HFFc6 (cell line): ENCODE data around the gene MTFP1. TPM values are rescaled to one million over a fixed set of nuclear protein-coding genes. Genes with fewer than 3 reads are reported as not detected.

ENCODE experiments used
- DNase-seq: peaks from one replicate; pipeline ENCODE4 v3.0.0-alpha.2; 2018
- H3K27ac Mint-ChIP-seq: 2 replicates; pipeline ENCODE4 v1.8.0; 2020; ENCODE audit warnings: mild to moderate bottlenecking, mixed read lengths
- H3K27me3 Mint-ChIP-seq: 2 replicates; pipeline ENCODE4 v1.8.0; 2021; ENCODE audit warnings: mild to moderate bottlenecking, moderate library complexity, mixed read lengths; ENCODE audit not compliant: insufficient read depth
- H3K36me3 Mint-ChIP-seq: 2 replicates; pipeline ENCODE4 v1.8.0; 2021; ENCODE audit warnings: low read depth, mixed read lengths
- H3K4me1 Mint-ChIP-seq: 2 replicates; pipeline ENCODE4 v1.8.0; 2020; ENCODE audit warnings: low read depth, mixed read lengths
- H3K4me3 Mint-ChIP-seq: 2 replicates; pipeline ENCODE4 v1.8.0; 2020; ENCODE audit warnings: mild to moderate bottlenecking, moderate library complexity, mixed read lengths
- H3K9me3 Mint-ChIP-seq: 2 replicates; pipeline ENCODE4 v1.8.0; 2020; ENCODE audit warnings: mild to moderate bottlenecking, mixed read lengths
- CTCF ChIP-seq: fragments of 200-600 bp; sonication (generic); IDR thresholded peaks from 2 replicates; pipeline ENCODE4 v1.5.0; 2021; ENCODE audit warnings: antibody characterized with exemption, mild to moderate bottlenecking
- total RNA-seq, 6 experiments: library from RNA; stranded (reverse); fragmentation: NEBNext Ultra II Directional; extraction: Animal tissue kit (Norgen Biotek cat#: 25700); gene quantifications; 2 replicates in 1 of 6; 3 replicates in 5 of 6; pipeline ENCODE4 v1.2.3, GENCODE V29; 2021

Gene MTFP1
- total RNA-seq, 6 experiments from 2014 or later, result 1.7 to 5.7 (median 4.1) TPM

- Mint-ChIP-seq H3K9me3 (no peaks in the 10 kb centered on the region), H3K27me3 (peaks cover 59% of the 10 kb centered on the region), H3K4me3 (no peak overlapping the region), H3K27ac (no peak overlapping the region), H3K36me3 (no peaks in the 10 kb centered on the region), H3K4me1 (no peaks in the 10 kb centered on the region)
- no peak for DNase-seq
- no peak for TF ChIP-seq CTCF
Measured at GRCh38 chr22:30474121-30474520, 48.6 kb downstream of the MTFP1 start.

GRCh38 chr22:30474683-30475424 lies 49.3 kb downstream of the MTFP1 start:
- Mint-ChIP-seq H3K4me1 (no peaks in the 10 kb centered on the region), H3K27ac (no peak overlapping the region), H3K9me3 (no peaks in the 10 kb centered on the region), H3K27me3 (peaks cover 55% of the 10 kb centered on the region), H3K36me3 (no peaks in the 10 kb centered on the region), H3K4me3 (no peak overlapping the region)
- no peak for DNase-seq
- no peak for TF ChIP-seq CTCF

Other genes with a start within 250 kb of the MTFP1 start
- 1 to 10 TPM in 4 of 6 experiments, under 1 TPM in 2; 0.40 to 2.2 (median 1.1) TPM for gene LIF, start 179.0 kb upstream of the MTFP1 start, total RNA-seq
- not detected for gene OSM, start 158.9 kb upstream of the MTFP1 start, total RNA-seq
- gene CASTOR1, start 136.3 kb upstream of the MTFP1 start, total RNA-seq, result 1 to 10 TPM; 4.5 to 8.1 (median 5.7) TPM
- gene TBC1D10A, start 98.8 kb upstream of the MTFP1 start, total RNA-seq, result 10 to 100 TPM; 15.6 to 20.6 (median 16.7) TPM
- 100 to 1,000 TPM; 166 to 197 (median 181) TPM for gene SF3A1, start 68.9 kb upstream of the MTFP1 start, total RNA-seq
- 1 to 10 TPM; 1.4 to 1.6 (median 1.5) TPM for gene CCDC157, start 68.8 kb upstream of the MTFP1 start, total RNA-seq
- gene RNF215, start 38.4 kb upstream of the MTFP1 start, total RNA-seq, result 10 to 100 TPM; 12.7 to 18.9 (median 15.3) TPM
- gene SEC14L2, start 28.8 kb upstream of the MTFP1 start, total RNA-seq, result 10 to 100 TPM; 18.4 to 24.0 (median 22.8) TPM
- not detected for gene SEC14L3, start 46.2 kb downstream of the MTFP1 start, total RNA-seq
- gene SEC14L4, start 79.9 kb downstream of the MTFP1 start, total RNA-seq, result not detected
- not detected for gene SEC14L6, start 121.0 kb downstream of the MTFP1 start, total RNA-seq
- not detected for gene GAL3ST1, start 148.9 kb downstream of the MTFP1 start, total RNA-seq
- 100 to 1,000 TPM in 1 of 6 experiments, 10 to 100 TPM in 5; 81.8 to 110 (median 86.9) TPM for gene PES1, start 166.1 kb downstream of the MTFP1 start, total RNA-seq
- 1 to 10 TPM; 2.3 to 3.2 (median 2.9) TPM for gene TCN2, start 181.4 kb downstream of the MTFP1 start, total RNA-seq
- gene SLC35E4, start 210.0 kb downstream of the MTFP1 start, total RNA-seq, result 1 to 10 TPM; 4.9 to 7.4 (median 5.5) TPM
- gene DUSP18, start 242.1 kb downstream of the MTFP1 start, total RNA-seq, result 1 to 10 TPM; 4.7 to 7.3 (median 6.0) TPM